OCI-LY3 (cell line): ENCODE measurements around the gene MLST8.

Experiments used
- H2AFZ ChIP-seq: fragments of 200-600, 300-600 bp; shearing (Covaris generic); 2 replicates; pipeline ENCODE4 v1.6.0; 2014; ENCODE audit warnings: antibody characterized with exemption, low read depth, low read length
- H3K27ac ChIP-seq: fragments of 200-600, 300-600 bp; sonication (generic); 2 replicates; pipeline ENCODE4 v1.5.1; 2014; ENCODE audit warnings: mild to moderate bottlenecking, low read length, moderate library complexity, mixed read lengths
- H3K27me3 ChIP-seq: fragments of 200-600, 300-600 bp; sonication (generic); 2 replicates; pipeline ENCODE4 v1.6.1; 2014; ENCODE audit warnings: low read depth, low read length, mixed read lengths
- H3K36me3 ChIP-seq: fragments of 200-600, 300-600 bp; sonication (generic); replicated peaks from 2 replicates; pipeline ENCODE3; 2014; ENCODE audit warnings: low read depth, low read length, mixed read lengths
- H3K4me1 ChIP-seq: fragments of 300-600, 200-600 bp; sonication (generic); 2 replicates; pipeline ENCODE4 v1.6.1; 2014; ENCODE audit warnings: low read length, mixed read lengths
- H3K4me2 ChIP-seq: fragments of 200-600, 300-600 bp; sonication (generic); 2 replicates; pipeline ENCODE4 v1.6.1; 2014; ENCODE audit warnings: low read length, mixed read lengths
- H3K4me3 ChIP-seq: fragments of 300-600, 200-600 bp; sonication (generic); 2 replicates; pipeline ENCODE4 v1.5.1; 2014; ENCODE audit warnings: antibody characterized with exemption, mild to moderate bottlenecking, low read length, moderate library complexity
- H3K79me2 ChIP-seq: fragments of 300-600, 200-600 bp; shearing (Covaris generic); 2 replicates; pipeline ENCODE4 v1.6.1; 2014; ENCODE audit warnings: mild to moderate bottlenecking, low read length, mixed read lengths
- H3K9ac ChIP-seq: fragments of 300-600, 200-600 bp; shearing (Covaris generic); 2 replicates; pipeline ENCODE4 v1.6.0; 2014; ENCODE audit warnings: mild to moderate bottlenecking, low read length, moderate library complexity
- H3K9me3 ChIP-seq: fragments of 200-600, 300-600 bp; shearing (Covaris generic); 2 replicates; pipeline ENCODE4 v1.6.1; 2014; ENCODE audit warnings: low read length, mixed read lengths; ENCODE audit not compliant: insufficient read depth
- H4K20me1 ChIP-seq: fragments of 200-600, 300-600 bp; sonication (generic); 2 replicates; pipeline ENCODE4 v1.6.1; 2016; ENCODE audit warnings: low read length, mixed read lengths; ENCODE audit not compliant: insufficient read depth
- EZH2phosphoT487 ChIP-seq: fragments of 200-600 bp; shearing (Covaris generic); IDR thresholded peaks from 2 replicates; pipeline ENCODE4 v1.6.1; 2018; ENCODE audit warnings: antibody characterized with exemption, mixed run types, low read depth
- TF ChIP-seq, protein P1 (sequence below): fragments of 200-600, 300-600 bp; sonication (generic); IDR thresholded peaks from 2 replicates; pipeline ENCODE4 v1.5.1; 2014; ENCODE audit warnings: antibody characterized with exemption, low read length, low read depth

MLST8 gene

DNA sequence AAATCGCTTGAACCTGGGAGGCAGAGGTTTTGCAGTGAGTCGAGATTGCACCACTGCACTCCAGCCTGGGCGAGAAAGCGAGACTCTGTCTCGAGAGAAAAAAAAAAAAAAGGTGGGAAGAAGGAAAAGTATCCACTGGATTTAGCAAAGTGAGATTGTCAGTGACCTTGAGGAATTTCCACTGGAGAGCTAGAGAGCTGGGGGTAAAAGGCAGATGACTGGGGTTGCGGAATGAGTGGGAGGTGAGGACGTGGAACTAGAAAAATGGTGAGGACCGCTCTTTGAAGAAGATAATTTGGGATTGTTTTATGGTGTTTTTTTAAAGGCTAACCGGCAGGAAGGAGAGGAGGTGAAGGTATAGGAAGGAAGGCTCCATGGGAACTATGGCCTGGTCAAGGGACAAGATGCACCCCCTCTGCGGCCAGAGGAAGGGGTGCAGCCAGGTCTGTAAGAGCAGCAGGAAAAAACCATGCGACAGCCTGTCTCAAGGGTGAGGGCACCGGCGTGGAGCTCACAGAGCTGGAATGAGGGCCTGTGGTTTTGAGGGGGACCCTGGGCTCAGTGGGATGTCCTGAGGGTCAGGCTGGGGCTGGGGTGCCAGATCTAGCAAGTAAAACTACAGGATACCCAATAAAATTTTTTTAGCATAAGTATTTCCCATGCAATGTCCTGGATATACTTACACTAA, 694 bp upstream of the MLST8 start:
- peak overlapping the region; percentile 90 for H3K4me2 ChIP-seq
- H3K4me1 ChIP-seq = peaks cover 13% of the 10 kb centered on the region
- H2AFZ ChIP-seq = peak overlapping the region; percentile 49
- peak overlapping the region; percentile 83 for H3K4me3 ChIP-seq
- no peak for TF ChIP-seq EZH2phosphoT487
- TF ChIP-seq, protein P1, sequence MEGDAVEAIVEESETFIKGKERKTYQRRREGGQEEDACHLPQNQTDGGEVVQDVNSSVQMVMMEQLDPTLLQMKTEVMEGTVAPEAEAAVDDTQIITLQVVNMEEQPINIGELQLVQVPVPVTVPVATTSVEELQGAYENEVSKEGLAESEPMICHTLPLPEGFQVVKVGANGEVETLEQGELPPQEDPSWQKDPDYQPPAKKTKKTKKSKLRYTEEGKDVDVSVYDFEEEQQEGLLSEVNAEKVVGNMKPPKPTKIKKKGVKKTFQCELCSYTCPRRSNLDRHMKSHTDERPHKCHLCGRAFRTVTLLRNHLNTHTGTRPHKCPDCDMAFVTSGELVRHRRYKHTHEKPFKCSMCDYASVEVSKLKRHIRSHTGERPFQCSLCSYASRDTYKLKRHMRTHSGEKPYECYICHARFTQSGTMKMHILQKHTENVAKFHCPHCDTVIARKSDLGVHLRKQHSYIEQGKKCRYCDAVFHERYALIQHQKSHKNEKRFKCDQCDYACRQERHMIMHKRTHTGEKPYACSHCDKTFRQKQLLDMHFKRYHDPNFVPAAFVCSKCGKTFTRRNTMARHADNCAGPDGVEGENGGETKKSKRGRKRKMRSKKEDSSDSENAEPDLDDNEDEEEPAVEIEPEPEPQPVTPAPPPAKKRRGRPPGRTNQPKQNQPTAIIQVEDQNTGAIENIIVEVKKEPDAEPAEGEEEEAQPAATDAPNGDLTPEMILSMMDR = no peak
- no peaks in the 10 kb centered on the region for H4K20me1 ChIP-seq
- no peaks in the 10 kb centered on the region for H3K9me3 ChIP-seq
- H3K27me3 ChIP-seq = 0 out of 2 replicates have a peak, but pooled peaks cover 6% of the 10 kb centered on the region
- peak overlapping the region; percentile 70 for H3K27ac ChIP-seq
- peak overlapping the region; percentile 78 for H3K9ac ChIP-seq
- peaks cover 15% of the 10 kb centered on the region for H3K36me3 ChIP-seq
- H3K79me2 ChIP-seq = peaks cover 17% of the 10 kb centered on the region

DNA sequence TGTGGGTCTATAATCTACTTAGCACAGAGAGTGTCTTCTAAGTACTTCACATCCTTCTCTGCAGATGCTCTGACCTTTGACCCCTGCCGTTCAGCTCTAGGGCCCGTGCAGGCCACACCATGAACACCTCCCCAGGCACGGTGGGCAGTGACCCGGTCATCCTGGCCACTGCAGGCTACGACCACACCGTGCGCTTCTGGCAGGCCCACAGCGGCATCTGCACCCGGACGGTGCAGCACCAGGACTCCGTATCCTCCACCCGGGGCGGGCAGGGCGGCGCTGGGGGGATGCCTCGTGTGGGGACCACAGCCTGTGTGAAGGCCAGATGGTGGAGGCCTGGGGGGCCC, 686 bp downstream of the MLST8 start:
- TF ChIP-seq, protein P1 = no peak
- no peak for TF ChIP-seq EZH2phosphoT487
- peaks cover 13% of the 10 kb centered on the region for H3K4me1 ChIP-seq
- peaks cover 15% of the 10 kb centered on the region for H3K36me3 ChIP-seq
- no peaks in the 10 kb centered on the region for H3K27me3 ChIP-seq
- peak overlapping the region; percentile 83 for H3K4me3 ChIP-seq
- peak overlapping the region; percentile 87 for H3K4me2 ChIP-seq
- H3K9ac ChIP-seq = peak overlapping the region; percentile 78
- H3K27ac ChIP-seq = peak overlapping the region; percentile 70
- peaks cover 17% of the 10 kb centered on the region for H3K79me2 ChIP-seq
- no peak overlapping the region for H2AFZ ChIP-seq
- H3K9me3 ChIP-seq = no peaks in the 10 kb centered on the region
- no peaks in the 10 kb centered on the region for H4K20me1 ChIP-seq

DNA sequence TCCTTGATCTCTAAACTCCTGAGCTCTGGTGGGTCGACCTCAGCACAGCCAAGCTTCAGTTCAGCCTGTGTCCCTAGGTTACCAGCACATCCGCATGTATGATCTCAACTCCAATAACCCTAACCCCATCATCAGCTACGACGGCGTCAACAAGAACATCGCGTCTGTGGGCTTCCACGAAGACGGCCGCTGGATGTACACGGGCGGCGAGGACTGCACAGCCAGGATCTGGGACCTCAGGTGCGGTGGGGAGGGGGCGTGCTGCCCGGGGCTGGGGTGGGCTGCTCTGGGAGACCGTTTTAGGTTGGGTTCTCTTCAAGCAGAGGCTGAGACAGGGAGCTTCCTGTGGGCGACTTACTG, 1.1 kb downstream of the MLST8 start:
- TF ChIP-seq, protein P1 = no peak
- no peak for TF ChIP-seq EZH2phosphoT487
- Histone ChIP-seq H3K4me1 (peaks cover 13% of the 10 kb centered on the region), H3K27ac (peak overlapping the region; percentile 70), H3K36me3 (peaks cover 15% of the 10 kb centered on the region), H3K4me2 (peak overlapping the region; percentile 87), H4K20me1 (no peaks in the 10 kb centered on the region), H3K79me2 (peaks cover 17% of the 10 kb centered on the region), H3K4me3 (peak overlapping the region; percentile 83), H3K27me3 (no peaks in the 10 kb centered on the region), H3K9ac (peak overlapping the region; percentile 78), H2AFZ (no peak overlapping the region), H3K9me3 (no peaks in the 10 kb centered on the region)

DNA sequence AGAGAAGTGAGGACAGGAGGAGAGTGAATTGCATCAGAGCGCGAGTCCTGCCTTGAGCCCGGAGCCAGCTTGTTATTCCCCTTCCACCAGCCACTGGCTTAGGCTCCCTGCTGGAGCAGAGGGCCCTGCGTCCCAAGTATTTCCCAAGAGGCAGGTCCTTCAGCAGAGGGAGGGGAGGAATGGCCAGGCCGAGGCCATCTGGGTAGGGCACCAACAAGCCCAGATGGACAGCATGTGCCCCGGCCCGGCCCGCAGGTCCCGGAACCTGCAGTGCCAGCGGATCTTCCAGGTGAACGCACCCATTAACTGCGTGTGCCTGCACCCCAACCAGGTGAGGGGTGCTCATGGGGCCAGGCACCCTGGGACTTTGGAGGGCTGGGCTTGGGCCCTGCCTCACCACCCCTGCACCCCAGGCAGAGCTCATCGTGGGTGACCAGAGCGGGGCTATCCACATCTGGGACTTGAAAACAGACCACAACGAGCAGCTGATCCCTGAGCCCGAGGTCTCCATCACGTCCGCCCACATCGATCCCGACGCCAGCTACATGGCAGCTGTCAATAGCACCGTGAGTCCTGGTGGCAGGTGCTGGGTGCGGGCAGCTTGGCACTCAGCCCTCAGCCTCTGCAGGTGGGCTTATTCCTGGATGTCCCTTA, 1.7 kb downstream of the MLST8 start:
- Histone ChIP-seq H3K36me3 (peaks cover 15% of the 10 kb centered on the region), H3K27ac (no peak overlapping the region), H3K9ac (no peak overlapping the region), H4K20me1 (no peaks in the 10 kb centered on the region), H3K4me2 (peak overlapping the region; percentile 87), H3K4me3 (peak overlapping the region; percentile 83), H3K79me2 (peaks cover 17% of the 10 kb centered on the region), H3K9me3 (no peaks in the 10 kb centered on the region), H3K27me3 (no peaks in the 10 kb centered on the region), H2AFZ (no peak overlapping the region), H3K4me1 (peaks cover 13% of the 10 kb centered on the region)
- TF ChIP-seq, protein P1 = no peak
- no peak for TF ChIP-seq EZH2phosphoT487
